GM19397 (cell line): Measurements from ENCODE around the gene OR5W2.
"Not testable (repeated sequence)": the region's sequence is repeated elsewhere in the genome, so short reads cannot be mapped to it uniquely, and the experiment has no call there.

Experiments
- ATAC-seq: cut with Tn5 transposase; IDR thresholded peaks from one replicate; pipeline ENCODE4 v1.9.1; 2021; ENCODE audit warnings: mild to moderate bottlenecking, moderate library complexity; ENCODE audit not compliant: unreplicated experiment

Gene OR5W2

DNA sequence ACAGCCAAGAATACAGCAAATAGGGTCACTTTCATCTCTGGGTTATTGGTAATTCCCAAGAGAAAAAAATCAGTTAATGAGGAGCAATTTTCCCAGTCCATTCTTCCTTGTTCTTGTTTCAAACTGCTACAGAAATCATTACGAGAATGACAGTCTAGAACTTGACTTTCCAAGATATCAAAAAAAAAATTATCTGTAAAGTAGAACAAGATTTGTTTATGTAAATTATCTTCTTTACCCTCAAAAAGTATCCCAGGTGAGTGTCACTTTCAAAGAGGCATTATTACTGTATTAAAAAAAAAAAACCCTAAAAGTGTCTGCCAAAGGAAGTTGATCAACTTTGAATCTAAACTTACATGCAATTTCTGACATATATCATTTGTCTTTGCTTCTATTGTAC is at the start of gene OR5W2:
OR5W2 (minus strand) TSS at position 101 of the 400 bp plus-strand sequence; CDS start at position 101, 0 bp downstream.
- ATAC-seq: no peak

DNA sequence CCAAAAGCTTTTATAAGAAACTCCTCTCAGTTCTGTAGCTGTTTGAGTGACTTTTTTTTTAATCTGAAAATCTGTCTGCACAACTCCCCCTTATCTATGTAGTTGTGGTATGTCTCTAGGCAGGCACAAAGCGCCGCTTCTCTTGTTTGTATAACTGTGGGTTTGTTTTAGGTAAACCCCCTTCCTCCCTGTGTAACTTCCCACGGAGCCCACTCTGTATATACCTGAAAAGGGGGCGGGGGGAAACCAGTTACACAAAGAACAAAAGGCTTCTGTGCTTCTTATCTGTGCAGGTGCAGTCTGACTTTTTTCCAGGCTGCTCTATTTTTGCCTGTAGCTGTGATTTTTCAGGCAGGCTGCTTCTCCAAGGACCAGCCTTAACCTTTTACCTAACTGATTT is 42.1 kb upstream of the OR5W2 start:
- ATAC-seq: no peak

DNA sequence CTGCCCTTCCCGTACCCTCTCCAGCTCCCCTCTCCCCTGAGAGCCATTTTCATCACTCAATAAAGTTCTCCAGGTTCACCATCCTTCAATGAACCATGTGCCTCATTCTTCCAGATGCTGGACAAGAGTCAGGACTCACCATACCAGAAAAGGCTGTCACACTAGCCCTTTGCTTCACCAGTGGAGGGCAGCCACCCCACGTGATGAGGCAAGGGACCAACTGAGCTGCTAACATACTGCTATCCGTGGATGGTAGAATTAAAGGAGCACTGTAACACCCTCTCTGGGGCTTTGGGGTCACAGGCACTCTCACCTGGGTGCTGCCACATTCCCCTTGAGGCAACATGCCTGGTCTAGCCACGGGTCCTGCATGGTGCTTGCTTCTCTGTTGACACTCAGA is 34.9 kb upstream of the OR5W2 start:
- no peak for ATAC-seq

DNA sequence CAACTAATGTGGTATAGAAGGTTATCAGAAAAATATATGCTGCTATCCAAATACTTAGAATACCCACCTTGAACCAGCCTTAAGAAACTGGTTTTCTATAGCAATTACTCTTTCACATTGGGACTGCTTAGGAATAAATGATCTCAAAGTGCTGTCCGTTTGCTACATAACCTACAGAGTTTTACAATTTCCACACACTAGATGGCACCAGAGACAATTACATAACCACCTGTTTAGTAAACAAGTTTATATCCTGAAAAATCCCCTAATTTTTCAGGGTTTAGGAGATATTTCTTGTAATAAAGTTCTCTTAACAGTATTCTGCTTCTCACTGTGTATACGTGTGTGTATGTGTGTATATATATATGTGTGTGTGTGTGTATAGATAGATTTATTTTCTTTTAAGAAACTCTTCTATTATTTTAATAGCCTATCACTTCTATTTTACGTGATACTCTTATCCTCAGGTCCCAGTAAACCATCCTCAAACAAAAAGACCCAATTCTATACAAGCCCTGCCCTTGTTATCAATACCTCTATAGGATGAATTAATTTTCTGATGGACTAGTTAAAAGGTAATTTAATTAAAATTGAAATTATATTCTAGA is 28.5 kb upstream of the OR5W2 start:
- ATAC-seq: no peak

DNA sequence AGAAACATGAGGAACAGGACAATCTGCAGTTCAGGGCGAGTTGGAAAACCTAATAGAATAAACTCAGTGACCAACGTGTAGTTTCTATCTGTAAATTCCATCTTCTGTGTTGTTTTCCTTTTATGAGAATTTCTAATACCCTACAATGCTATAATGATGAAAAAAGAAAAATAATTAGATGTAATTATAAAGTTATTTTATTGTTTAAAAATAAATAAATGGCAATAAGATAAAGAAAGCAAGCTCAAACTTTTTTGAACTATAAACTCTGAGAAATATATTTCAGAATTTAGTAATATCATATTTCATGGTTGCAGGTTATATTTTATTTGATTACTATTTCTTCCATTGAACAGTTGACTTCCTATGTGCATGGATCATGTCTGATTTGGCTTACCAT is 21.9 kb upstream of the OR5W2 start, which contains the start of gene OR5I1:
OR5I1 (minus strand) TSS at position 101 of the 400 bp plus-strand sequence; CDS start at position 101, 0 bp downstream.
- ATAC-seq: no peak

DNA sequence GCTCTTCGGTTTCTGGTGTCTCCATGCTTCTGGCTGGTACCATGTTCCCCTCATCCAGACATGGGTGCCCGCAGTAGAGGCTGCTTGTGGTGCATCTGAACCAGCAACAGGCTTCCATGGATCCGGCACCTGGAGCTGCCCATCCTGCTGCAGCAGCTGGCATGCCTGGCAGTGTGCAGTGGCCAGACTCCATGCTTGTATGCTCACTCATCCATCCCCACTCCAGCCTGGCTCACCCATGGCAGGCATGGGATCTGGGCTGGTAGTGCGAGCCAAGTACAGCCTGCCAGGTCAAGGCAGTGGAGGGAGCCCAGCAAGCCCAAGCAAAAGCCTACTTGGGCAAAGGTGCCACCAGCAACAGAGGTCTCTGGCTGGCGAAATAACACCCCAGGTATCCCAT is 6.2 kb upstream of the OR5W2 start:
- no peak for ATAC-seq

DNA sequence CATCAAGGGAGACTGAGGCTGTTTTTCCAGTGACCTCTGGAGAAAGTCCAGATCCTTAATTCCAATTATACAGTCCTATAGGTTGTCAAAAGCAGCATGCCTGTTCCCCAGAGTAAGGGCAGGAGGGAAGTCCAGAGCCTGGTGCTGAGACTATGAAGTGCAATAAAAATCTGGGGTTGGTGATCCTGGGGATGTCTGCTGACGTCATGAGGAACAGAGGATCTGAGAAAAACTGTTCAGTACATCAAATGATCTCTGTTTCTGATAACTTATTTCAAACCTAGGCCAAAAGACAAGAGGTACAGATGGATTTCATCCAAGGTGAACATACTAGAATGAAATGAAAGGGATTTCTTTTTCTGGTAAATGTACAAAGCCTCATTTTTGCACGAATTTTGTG is 12.1 kb downstream of the OR5W2 start:
- no peak for ATAC-seq

DNA sequence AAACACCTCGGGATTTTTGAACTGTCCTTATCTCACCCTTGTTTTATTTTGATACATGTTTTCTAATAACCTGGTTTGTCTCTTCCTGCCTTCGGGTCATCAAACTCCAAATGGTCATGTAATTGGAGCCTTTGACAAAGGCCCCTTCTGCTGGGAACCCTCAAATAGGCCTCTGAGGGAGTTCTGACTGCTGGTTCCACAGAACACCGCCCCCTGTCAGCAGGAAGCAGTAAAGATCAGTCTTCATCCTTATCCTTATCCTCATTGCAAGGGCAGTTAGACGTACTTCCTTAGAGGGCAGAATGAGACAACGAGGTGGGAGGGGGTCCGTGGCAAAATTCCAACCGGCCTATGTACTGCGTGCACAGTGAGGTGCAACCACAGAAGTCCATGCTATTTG is 19.2 kb downstream of the OR5W2 start:
- no peak for ATAC-seq

DNA sequence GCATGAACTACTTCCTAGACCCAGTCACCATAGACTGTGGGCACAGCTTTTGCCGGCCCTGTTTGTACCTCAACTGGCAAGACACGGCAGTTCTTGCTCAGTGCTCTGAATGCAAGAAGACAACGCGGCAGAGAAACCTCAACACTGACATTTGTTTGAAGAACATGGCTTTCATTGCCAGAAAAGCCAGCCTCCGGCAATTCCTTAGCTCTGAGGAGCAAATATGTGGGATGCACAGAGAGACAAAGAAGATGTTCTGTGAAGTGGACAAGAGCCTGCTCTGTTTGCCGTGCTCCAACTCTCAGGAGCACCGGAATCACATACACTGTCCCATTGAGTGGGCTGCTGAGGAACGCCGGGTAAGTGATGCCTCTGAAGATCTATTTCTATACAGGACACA is 28.9 kb downstream of the OR5W2 start:
- ATAC-seq: not testable (repeated sequence)

DNA sequence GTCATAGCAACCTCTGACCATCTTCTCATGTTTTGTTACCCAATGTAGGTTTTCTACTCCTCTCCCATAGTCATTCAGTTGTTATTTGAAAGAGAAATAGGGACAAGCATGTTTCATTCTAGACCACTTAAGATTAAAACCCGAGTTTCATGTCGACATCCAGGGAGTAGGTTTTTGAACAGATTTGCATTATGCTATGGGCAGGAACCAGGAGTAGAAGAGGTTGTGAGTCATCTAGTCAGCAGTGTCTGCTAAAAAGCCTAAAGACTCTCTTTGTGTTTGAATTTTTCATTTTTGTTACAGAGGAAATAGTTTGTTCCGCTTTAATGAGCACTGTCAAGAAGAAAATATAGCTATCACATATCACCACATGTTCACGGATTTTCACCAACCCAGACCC is 29.4 kb downstream of the OR5W2 start:
- not testable (repeated sequence) for ATAC-seq

DNA sequence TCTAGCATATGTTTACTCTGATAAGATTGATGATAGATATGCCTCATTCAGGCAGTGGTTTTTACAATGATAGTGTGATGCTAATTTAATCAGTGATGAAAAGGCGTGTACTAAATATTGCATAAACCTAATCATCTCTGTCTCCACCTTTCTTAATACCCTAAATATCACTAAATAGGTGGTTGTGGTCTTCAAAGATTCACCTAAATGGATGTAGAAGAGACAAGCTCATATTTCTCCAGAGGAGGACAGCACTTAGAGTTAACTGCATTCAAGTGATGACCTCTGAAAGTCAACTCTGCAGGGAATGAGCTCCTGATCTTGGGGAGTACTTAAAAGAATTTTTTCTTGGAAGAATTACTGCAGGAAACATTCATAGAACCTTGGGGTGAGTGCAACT is 31.4 kb downstream of the OR5W2 start, which contains the start of gene TRIM51:
TRIM51 (plus strand) TSS at position 301 of the 400 bp plus-strand sequence. CDS start 2,132 bp downstream, outside the sequence.
- not testable (repeated sequence) for ATAC-seq

DNA sequence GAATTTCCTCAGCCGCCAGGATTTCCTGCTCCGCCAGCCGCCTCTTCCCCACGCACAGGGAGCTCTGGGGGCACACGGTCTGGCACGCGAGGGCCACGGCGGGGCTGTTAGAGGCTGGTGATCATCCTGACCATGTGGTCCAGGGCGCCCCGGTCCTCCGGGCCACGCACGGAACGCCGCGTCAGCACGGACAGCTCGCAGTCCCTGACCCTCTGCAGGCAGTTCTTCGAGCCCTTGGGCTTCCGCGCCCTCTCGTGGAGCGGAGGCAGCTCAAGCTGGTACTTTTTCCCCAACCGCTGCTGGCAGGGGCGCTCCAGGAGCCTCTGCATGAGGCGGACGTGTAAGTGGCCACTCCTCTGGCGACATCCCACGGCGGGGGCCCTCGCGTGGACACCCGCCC is 41.2 kb downstream of the OR5W2 start:
- ATAC-seq: not testable (repeated sequence)

DNA sequence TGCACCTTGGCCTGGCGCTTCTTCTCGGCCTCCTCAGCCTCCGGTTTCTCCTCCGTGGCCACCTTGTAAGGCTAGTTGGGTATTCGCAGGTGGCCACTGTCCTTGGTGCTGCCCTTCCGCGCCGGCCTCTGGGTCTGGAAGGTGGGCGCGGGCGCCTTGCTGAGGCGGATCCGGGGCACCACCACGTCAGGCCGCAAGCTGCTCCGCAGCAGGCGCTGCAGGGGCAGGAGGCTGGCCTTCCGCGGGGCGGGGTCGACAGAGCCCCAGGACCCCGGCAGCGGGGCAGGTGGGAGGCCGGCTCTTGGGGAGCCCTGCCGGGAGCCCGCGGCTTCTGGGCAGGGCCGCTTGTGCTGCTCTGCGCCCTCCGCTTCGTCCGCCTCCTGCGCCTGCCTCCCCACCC is 41.7 kb downstream of the OR5W2 start:
- ATAC-seq: not testable (repeated sequence)

DNA sequence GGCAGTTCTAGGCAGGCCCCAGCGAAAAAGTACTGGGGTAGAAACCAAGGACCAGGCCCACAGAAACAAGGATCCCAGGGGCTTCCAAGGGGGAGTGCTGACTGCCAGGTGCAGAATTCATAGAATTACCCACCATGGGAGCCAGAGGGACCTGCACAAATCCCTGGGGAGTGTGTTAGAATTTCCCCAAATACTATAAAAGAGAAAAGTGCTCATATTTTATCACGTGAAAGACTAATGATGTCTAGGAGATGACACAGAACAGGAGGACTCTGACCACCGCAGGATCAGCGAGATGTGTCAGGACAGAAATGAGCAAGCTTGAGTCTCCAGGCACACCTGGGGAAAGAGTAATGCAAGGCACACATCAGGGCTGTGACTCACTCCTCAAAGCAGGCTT is 47.0 kb downstream of the OR5W2 start:
- not testable (repeated sequence) for ATAC-seq
